Measurements from ENCODE around the gene OR6C2.
"Not testable (repeated sequence)": the region's sequence is repeated elsewhere in the genome, so short reads cannot be mapped to it uniquely, and the experiment has no call there.

OR6C2 gene

GRCh38 chr12:55420307-55420962 lies 23.4 kb upstream of the OR6C2 start:
- no peak overlapping the region for H3K9ac ChIP-seq (ENCODE audit: low read length)
- H3F3A ChIP-seq (ENCODE audit: insufficient read depth, low read length) = no peaks in the 10 kb centered on the region
- H3K4me3 ChIP-seq (ENCODE audit: low read length) = no peak overlapping the region
- DNase-seq = no peak
- no peaks in the 10 kb centered on the region for H4K20me1 ChIP-seq (ENCODE audit: insufficient read depth, low read length)
- 0 out of 2 replicates have a peak, but pooled peaks cover 2% of the 10 kb centered on the region for H3K9me2 ChIP-seq (replicated peaks; ENCODE audit: insufficient read depth, low read length)
- TF ChIP-seq EZH2phosphoT487 (IDR thresholded peaks at IDR 0.05; ENCODE audit: low read length) = no peak
- TF ChIP-seq EZH2 (optimal IDR thresholded peaks at IDR 0.05; ENCODE audit: low read depth, low read length) = no peak
- TF ChIP-seq CTCF (IDR thresholded peaks at IDR 0.05; ENCODE audit: low read length) = no peak
- H3K9me3 ChIP-seq (replicated peaks; ENCODE audit: insufficient read depth, low read length) = no peaks in the 10 kb centered on the region
- H3K36me3 ChIP-seq (replicated peaks; ENCODE audit: insufficient read depth, low read length) = no peaks in the 10 kb centered on the region
- H3K4me2 ChIP-seq (ENCODE audit: low read depth, low read length) = no peak overlapping the region
- no peaks in the 10 kb centered on the region for H3K27me3 ChIP-seq (replicated peaks; ENCODE audit: insufficient read depth, low read length)
- H2AFZ ChIP-seq (ENCODE audit: low read length) = no peak overlapping the region
- no peak overlapping the region for H3K27ac ChIP-seq (ENCODE audit: low read length)
- no peaks in the 10 kb centered on the region for H3K79me2 ChIP-seq (ENCODE audit: low read length)
- H3K4me1 ChIP-seq (ENCODE audit: low read length) = no peaks in the 10 kb centered on the region

GRCh38 chr12:55425954-55426353 lies 17.9 kb upstream of the OR6C2 start, which contains the start of gene OR6C76:
TSS of gene OR6C76 (plus strand) at chr12:55426254. CDS start at chr12:55426254, 0 bp downstream.
- Histone ChIP-seq H3F3A (ENCODE audit: insufficient read depth, low read length) (no peaks in the 10 kb centered on the region), H3K27me3 (replicated peaks; ENCODE audit: insufficient read depth, low read length) (no peaks in the 10 kb centered on the region), H3K36me3 (replicated peaks; ENCODE audit: insufficient read depth, low read length) (no peaks in the 10 kb centered on the region), H3K9me2 (replicated peaks; ENCODE audit: insufficient read depth, low read length) (no peaks in the 10 kb centered on the region), H3K4me3 (ENCODE audit: low read length) (no peak within 1 kb of the TSS), H3K9ac (ENCODE audit: low read length) (no peak within 1 kb of the TSS), H3K27ac (ENCODE audit: low read length) (no peak within 1 kb of the TSS), H3K4me2 (ENCODE audit: low read depth, low read length) (no peak within 1 kb of the TSS), H3K9me3 (replicated peaks; ENCODE audit: insufficient read depth, low read length) (no peaks in the 10 kb centered on the region), H3K4me1 (ENCODE audit: low read length) (no peaks in the 10 kb centered on the region), H2AFZ (ENCODE audit: low read length) (0 out of 2 replicates have a peak within 1 kb of the TSS, but pooled peaks have one; percentile 0), H4K20me1 (ENCODE audit: insufficient read depth, low read length) (no peaks in the 10 kb centered on the region), H3K79me2 (ENCODE audit: low read length) (no peaks in the 10 kb centered on the region)
- no peak for DNase-seq
- TF ChIP-seq EZH2phosphoT487 (IDR thresholded peaks at IDR 0.05; ENCODE audit: low read length) = no peak
- no peak for TF ChIP-seq CTCF (IDR thresholded peaks at IDR 0.05; ENCODE audit: low read length)
- TF ChIP-seq EZH2 (optimal IDR thresholded peaks at IDR 0.05; ENCODE audit: low read depth, low read length) = no peak

DNA sequence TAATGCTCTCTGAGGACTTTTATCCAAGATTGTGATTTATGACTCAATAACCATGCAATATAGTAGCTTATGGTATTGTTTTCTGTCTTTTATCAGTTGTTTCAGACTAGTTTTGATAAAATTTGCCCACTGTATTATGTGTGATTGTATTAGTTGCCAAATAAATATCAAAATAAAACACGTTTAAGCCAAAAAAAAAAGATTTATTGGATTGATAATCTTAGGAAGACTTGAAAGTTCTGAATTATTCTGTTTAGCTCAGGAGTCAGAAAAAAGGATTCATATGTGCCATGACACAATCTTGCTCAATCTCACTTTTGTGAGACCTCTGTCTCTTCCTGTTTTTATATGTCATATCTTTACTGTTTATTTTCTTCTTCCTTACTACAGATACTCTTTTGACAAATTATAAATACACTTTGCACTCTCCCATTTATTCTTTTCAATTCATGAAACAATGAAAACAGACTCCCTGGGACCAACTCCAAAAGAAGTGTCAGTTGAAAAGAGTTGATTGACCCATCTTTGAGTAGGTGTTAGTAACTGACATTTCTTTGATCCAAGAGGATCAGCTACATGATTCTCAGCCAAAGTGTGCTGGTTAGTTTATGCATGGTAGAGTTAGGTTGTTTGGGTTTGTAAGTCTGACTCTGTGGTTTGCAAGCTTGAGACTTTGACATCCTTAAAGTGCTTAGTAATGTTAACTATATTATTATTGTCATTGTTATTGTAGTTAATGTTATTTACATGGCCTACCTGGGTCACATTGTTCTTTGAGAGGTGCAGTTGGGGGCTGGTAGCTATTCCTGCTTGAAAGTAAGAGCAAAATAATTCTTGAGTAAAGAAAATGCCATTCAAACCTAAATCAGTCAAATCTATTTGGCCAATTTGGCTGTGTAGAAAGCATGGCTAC lies 15.3 kb upstream of the OR6C2 start:
- H3K9ac ChIP-seq (ENCODE audit: low read length) = no peak overlapping the region
- no peak overlapping the region for H3K4me3 ChIP-seq (ENCODE audit: low read length)

DNA sequence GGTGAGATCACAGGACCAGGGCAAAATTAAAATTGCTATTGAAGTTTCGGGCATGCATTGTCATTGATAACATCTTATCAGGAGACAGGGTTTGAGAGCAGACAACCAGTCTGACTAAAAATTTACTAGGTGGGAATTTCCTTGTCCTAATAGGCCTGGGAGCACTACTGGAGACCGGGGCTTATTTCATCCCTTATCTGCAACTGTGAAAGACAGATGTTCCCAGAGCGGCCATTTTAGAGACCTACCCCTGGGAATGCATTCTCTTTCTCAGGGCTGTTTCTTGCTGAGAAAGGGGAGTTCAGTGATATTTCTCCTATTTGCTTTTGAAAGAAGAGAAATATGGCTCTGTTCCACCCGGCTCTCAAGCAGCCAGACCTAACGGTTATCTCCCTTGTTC lies 2.6 kb upstream of the OR6C2 start:
- not testable (repeated sequence) for H3K4me2 ChIP-seq (ENCODE audit: low read depth, low read length); H3K4me1 ChIP-seq (ENCODE audit: low read length); H2AFZ ChIP-seq (ENCODE audit: low read length); H3K27me3 ChIP-seq (replicated peaks; ENCODE audit: insufficient read depth, low read length); H3K79me2 ChIP-seq (ENCODE audit: low read length); H3K36me3 ChIP-seq (replicated peaks; ENCODE audit: insufficient read depth, low read length); H3K9me3 ChIP-seq (replicated peaks; ENCODE audit: insufficient read depth, low read length); H3K9ac ChIP-seq (ENCODE audit: low read length); H3F3A ChIP-seq (ENCODE audit: insufficient read depth, low read length); H4K20me1 ChIP-seq (ENCODE audit: insufficient read depth, low read length); H3K27ac ChIP-seq (ENCODE audit: low read length); H3K9me2 ChIP-seq (replicated peaks; ENCODE audit: insufficient read depth, low read length); DNase-seq; H3K4me3 ChIP-seq (ENCODE audit: low read length)

More for the DNA sequence above, 15.3 kb upstream of the OR6C2 start:
- Histone ChIP-seq H3K9me2 (replicated peaks; ENCODE audit: insufficient read depth, low read length) (no peaks in the 10 kb centered on the region), H3K4me1 (ENCODE audit: low read length) (no peaks in the 10 kb centered on the region), H4K20me1 (ENCODE audit: insufficient read depth, low read length) (no peaks in the 10 kb centered on the region), H2AFZ (ENCODE audit: low read length) (no peak overlapping the region), H3K27ac (ENCODE audit: low read length) (no peak overlapping the region), H3K9me3 (replicated peaks; ENCODE audit: insufficient read depth, low read length) (no peaks in the 10 kb centered on the region), H3K36me3 (replicated peaks; ENCODE audit: insufficient read depth, low read length) (no peaks in the 10 kb centered on the region), H3F3A (ENCODE audit: insufficient read depth, low read length) (no peaks in the 10 kb centered on the region), H3K4me2 (ENCODE audit: low read depth, low read length) (no peak overlapping the region), H3K27me3 (replicated peaks; ENCODE audit: insufficient read depth, low read length) (no peaks in the 10 kb centered on the region), H3K79me2 (ENCODE audit: low read length) (no peaks in the 10 kb centered on the region)
- no peak for TF ChIP-seq EZH2 (optimal IDR thresholded peaks at IDR 0.05; ENCODE audit: low read depth, low read length)
- no peak for TF ChIP-seq EZH2phosphoT487 (IDR thresholded peaks at IDR 0.05; ENCODE audit: low read length)
- no peak for TF ChIP-seq CTCF (IDR thresholded peaks at IDR 0.05; ENCODE audit: low read length)
- no peak for DNase-seq
